ENCODE measurements around the gene GABRG3.

GRCh38 chr15:26934848-26935247 lies 36.1 kb upstream of the GABRG3 start:
- no peak for TF ChIP-seq CTCF (optimal IDR thresholded peaks at IDR 0.05 in 1 of 3, IDR thresholded peaks at IDR 0.05 in 1 of 3, conservative IDR thresholded peaks at IDR 0.05 in 1 of 3; ENCODE audit: extremely low read depth in 1 of 3, insufficient read depth in 2 of 3, low read length in 3 of 3)
- no peak for TF ChIP-seq EZH2 (IDR thresholded peaks at IDR 0.05; ENCODE audit: low read length)
